Measurements from ENCODE around the gene MYH3. TPM values are rescaled to one million over a fixed set of nuclear protein-coding genes. Genes with fewer than 3 reads are reported as not detected.

The MYH3 gene
- total RNA-seq, 1 experiment from 2014 or later: 2.4 TPM

GRCh38 chr17:10661437-10661836 is 4.3 kb upstream of the MYH3 start:
- no peaks in the 10 kb centered on the region for H3K36me3 Mint-ChIP-seq (ENCODE audit: insufficient read depth, unreplicated experiment)
- no peak for TF ChIP-seq CTCF (IDR thresholded peaks at IDR 0.05; ENCODE audit: insufficient read depth in 1 of 2, low read depth in 1 of 2, low read length in 1 of 2, severe bottlenecking in 1 of 2, unreplicated experiment in 1 of 2)
- no peak for DNase-seq
- no peaks in the 10 kb centered on the region for H3K36me3 ChIP-seq (ENCODE audit: control insufficient read depth, insufficient read depth, low read length)
- intact Hi-C loops (cut with micrococcal nuclease; ENCODE audit: unreplicated experiment): no loop called here
- H3K9me3 ChIP-seq: no peaks in the 10 kb centered on the region
- no peak overlapping the region for H3K4me3 ChIP-seq (ENCODE audit: low read depth, low read length)
- H3K27me3 Mint-ChIP-seq (ENCODE audit: insufficient read depth, unreplicated experiment): no peaks in the 10 kb centered on the region
- H3K27me3 ChIP-seq (replicated peaks; ENCODE audit: control insufficient read depth, insufficient read depth, low read length): no peaks in the 10 kb centered on the region
- ChIA-PET CTCF (no interaction called here), POLR2A (no interaction called here)
- H3K4me1 Mint-ChIP-seq (ENCODE audit: low read depth, unreplicated experiment): no peaks in the 10 kb centered on the region
- BruUV-seq (replicated peaks): no TSS peak
- H3K27ac Mint-ChIP-seq (ENCODE audit: unreplicated experiment): no peak overlapping the region
- no peak overlapping the region for H3K4me3 Mint-ChIP-seq (ENCODE audit: unreplicated experiment)
- H3K9me3 Mint-ChIP-seq (ENCODE audit: unreplicated experiment): no peaks in the 10 kb centered on the region
- H3K4me1 ChIP-seq: no peaks in the 10 kb centered on the region

- no peaks in the 10 kb centered on the region for H3K9me3 Mint-ChIP-seq (ENCODE audit: unreplicated experiment)
- ChIA-PET POLR2A (no interaction called here), CTCF (no interaction called here)
- H3K36me3 ChIP-seq (ENCODE audit: control insufficient read depth, insufficient read depth, low read length): no peaks in the 10 kb centered on the region
- TF ChIP-seq CTCF (IDR thresholded peaks at IDR 0.05; ENCODE audit: insufficient read depth in 1 of 2, low read depth in 1 of 2, low read length in 1 of 2, severe bottlenecking in 1 of 2, unreplicated experiment in 1 of 2): no peak
- H3K4me3 ChIP-seq (ENCODE audit: low read depth, low read length): no peak overlapping the region
- no peaks in the 10 kb centered on the region for H3K4me1 ChIP-seq
- H3K27ac Mint-ChIP-seq (ENCODE audit: unreplicated experiment): no peak overlapping the region
- no peaks in the 10 kb centered on the region for H3K36me3 Mint-ChIP-seq (ENCODE audit: insufficient read depth, unreplicated experiment)
- H3K9me3 ChIP-seq: no peaks in the 10 kb centered on the region
- no peak overlapping the region for H3K4me3 Mint-ChIP-seq (ENCODE audit: unreplicated experiment)
- no peaks in the 10 kb centered on the region for H3K27me3 Mint-ChIP-seq (ENCODE audit: insufficient read depth, unreplicated experiment)
- DNase-seq: no peak
- no peaks in the 10 kb centered on the region for H3K4me1 Mint-ChIP-seq (ENCODE audit: low read depth, unreplicated experiment)
- BruUV-seq (replicated peaks): no TSS peak
- no peaks in the 10 kb centered on the region for H3K27me3 ChIP-seq (replicated peaks; ENCODE audit: control insufficient read depth, insufficient read depth, low read length)
- intact Hi-C loops (cut with micrococcal nuclease; ENCODE audit: unreplicated experiment): no loop called here
Measured at GRCh38 chr17:10657879-10658278, 770 bp upstream of the MYH3 start.

GRCh38 chr17:10653987-10654386 is 3.1 kb downstream of the MYH3 start:
- H3K27ac Mint-ChIP-seq (ENCODE audit: unreplicated experiment): no peak overlapping the region
- no peak overlapping the region for H3K4me3 Mint-ChIP-seq (ENCODE audit: unreplicated experiment)
- H3K36me3 Mint-ChIP-seq (ENCODE audit: insufficient read depth, unreplicated experiment): no peaks in the 10 kb centered on the region
- Histone ChIP-seq H3K9me3 (no peaks in the 10 kb centered on the region), H3K4me1 (no peaks in the 10 kb centered on the region), H3K36me3 (ENCODE audit: control insufficient read depth, insufficient read depth, low read length) (no peaks in the 10 kb centered on the region), H3K4me3 (ENCODE audit: low read depth, low read length) (no peak overlapping the region), H3K27me3 (replicated peaks; ENCODE audit: control insufficient read depth, insufficient read depth, low read length) (no peaks in the 10 kb centered on the region)
- POLR2A ChIA-PET: no interaction called here
- H3K27me3 Mint-ChIP-seq (ENCODE audit: insufficient read depth, unreplicated experiment): no peaks in the 10 kb centered on the region
- H3K9me3 Mint-ChIP-seq (ENCODE audit: unreplicated experiment): no peaks in the 10 kb centered on the region
- no TSS peak for BruUV-seq (replicated peaks)
- H3K4me1 Mint-ChIP-seq (ENCODE audit: low read depth, unreplicated experiment): no peaks in the 10 kb centered on the region
- no peak for DNase-seq
- no peak for TF ChIP-seq CTCF (IDR thresholded peaks at IDR 0.05; ENCODE audit: insufficient read depth in 1 of 2, low read depth in 1 of 2, low read length in 1 of 2, severe bottlenecking in 1 of 2, unreplicated experiment in 1 of 2)
- intact Hi-C loops (cut with micrococcal nuclease; ENCODE audit: unreplicated experiment): no loop called here
- CTCF ChIA-PET: interaction anchor here (0.7 kb wide), 3 partner anchors 119 to 361 kb away, joined by 3 to 4 read pairs (median 3); no protein-coding TSS in a partner anchor

All from Caco-2 (cell line).